ENCODE data around the gene EOLA2. TPM values are rescaled to one million over a fixed set of nuclear protein-coding genes. Genes with fewer than 3 reads are reported as not detected.

Gene EOLA2
- total and polyA plus RNA-seq, 2 donors (not counting 1 experiment from before 2014, with no cell fraction given) = 42.0 to 63.2 TPM

GRCh38 chrX:149908727-149909126 lies 29.6 kb downstream of the EOLA2 start:
- H3K27me3 Mint-ChIP-seq = no peaks in the 10 kb centered on the region
- no peaks in the 10 kb centered on the region for H3K79me2 ChIP-seq (ENCODE audit: control insufficient read depth, insufficient read depth, low read length)
- H3K4me3 Mint-ChIP-seq = no peak overlapping the region
- no peak overlapping the region for H3K27ac Mint-ChIP-seq
- H3K27me3 ChIP-seq (replicated peaks in 1 of 4; ENCODE audit: control extremely low read depth in 1 of 4, control insufficient read depth in 3 of 4, insufficient read depth in 4 of 4, low read length in 3 of 4) = no peaks in the 10 kb centered on the region
- no peaks in the 10 kb centered on the region for H3K9me3 Mint-ChIP-seq (ENCODE audit: insufficient read depth)
- no peak overlapping the region for H2AFZ ChIP-seq (ENCODE audit: insufficient read depth, low read depth, low read length, poor library complexity, severe bottlenecking)
- H3K27ac ChIP-seq (ENCODE audit: low read length in 2 of 2) = no peak overlapping the region
- peaks cover 5% of the 10 kb centered on the region for H3K4me1 Mint-ChIP-seq
- H3K4me3 ChIP-seq (ENCODE audit: control extremely low read depth in 1 of 5, extremely low read depth in 1 of 5, insufficient read depth in 1 of 5, low read depth in 2 of 5, low read length in 4 of 5) = no peak overlapping the region
- DNase-seq = no peak
- ChIA-PET POLR2A (no interaction called here), CTCF (no interaction called here)
- H3K36me3 ChIP-seq (replicated peaks in 1 of 2; ENCODE audit: control extremely low read depth in 1 of 2, control insufficient read depth in 1 of 2, extremely low read depth in 1 of 2, insufficient read depth in 2 of 2, low read length in 1 of 2) = no peaks in the 10 kb centered on the region
- intact Hi-C loops (cut with micrococcal nuclease) = no loop called here
- H3K9ac ChIP-seq (ENCODE audit: low read length) = no peak overlapping the region
- H3K4me2 ChIP-seq (replicated peaks; ENCODE audit: low read depth, low read length, poor library complexity, severe bottlenecking) = no peak overlapping the region
- no peaks in the 10 kb centered on the region for H3K4me1 ChIP-seq (ENCODE audit: control insufficient read depth in 2 of 2, insufficient read depth in 2 of 2, low read length in 2 of 2)
- ATAC-seq (ENCODE audit: low read depth) = no peak
- H3K9me3 ChIP-seq (ENCODE audit: control extremely low read depth in 1 of 3, control insufficient read depth in 2 of 3, insufficient read depth in 1 of 3, low read length in 2 of 3) = no peaks in the 10 kb centered on the region
- no peaks in the 10 kb centered on the region for H4K20me1 ChIP-seq (ENCODE audit: control insufficient read depth, insufficient read depth, low read length, poor library complexity, severe bottlenecking)
- TF ChIP-seq CTCF (IDR thresholded peaks at IDR 0.05) = no peak
- no peak for TF ChIP-seq EZH2 (IDR thresholded peaks at IDR 0.05; ENCODE audit: borderline replicate concordance, insufficient read depth, low read depth, low read length, poor library complexity, severe bottlenecking)

- intact Hi-C loops (cut with micrococcal nuclease) = no loop called here
- H2AFZ ChIP-seq (ENCODE audit: insufficient read depth, low read depth, low read length, poor library complexity, severe bottlenecking) = no peak overlapping the region
- H3K79me2 ChIP-seq (ENCODE audit: control insufficient read depth, insufficient read depth, low read length) = no peaks in the 10 kb centered on the region
- H4K20me1 ChIP-seq (ENCODE audit: control insufficient read depth, insufficient read depth, low read length, poor library complexity, severe bottlenecking) = no peaks in the 10 kb centered on the region
- ChIA-PET POLR2A (no interaction called here), CTCF (no interaction called here)
- Mint-ChIP-seq H3K4me1 (peaks cover 5% of the 10 kb centered on the region), H3K4me3 (no peak overlapping the region), H3K27me3 (no peaks in the 10 kb centered on the region), H3K9me3 (ENCODE audit: insufficient read depth) (no peaks in the 10 kb centered on the region), H3K27ac (no peak overlapping the region)
- H3K9me3 ChIP-seq (ENCODE audit: control extremely low read depth in 1 of 3, control insufficient read depth in 2 of 3, insufficient read depth in 1 of 3, low read length in 2 of 3) = no peaks in the 10 kb centered on the region
- no peak overlapping the region for H3K9ac ChIP-seq (ENCODE audit: low read length)
- no peak overlapping the region for H3K4me3 ChIP-seq (ENCODE audit: control extremely low read depth in 1 of 5, extremely low read depth in 1 of 5, insufficient read depth in 1 of 5, low read depth in 2 of 5, low read length in 4 of 5)
- ATAC-seq (ENCODE audit: low read depth) (no peak), DNase-seq (no peak)
- no peak overlapping the region for H3K27ac ChIP-seq (ENCODE audit: low read length in 2 of 2)
- WGBS (ENCODE audit: insufficient coverage) = no CpG with 5 or more reads among the region's 3 CpGs
- H3K4me2 ChIP-seq (replicated peaks; ENCODE audit: low read depth, low read length, poor library complexity, severe bottlenecking) = no peak overlapping the region
- no peaks in the 10 kb centered on the region for H3K27me3 ChIP-seq (replicated peaks in 1 of 4; ENCODE audit: control extremely low read depth in 1 of 4, control insufficient read depth in 3 of 4, insufficient read depth in 4 of 4, low read length in 3 of 4)
- no peaks in the 10 kb centered on the region for H3K36me3 ChIP-seq (replicated peaks in 1 of 2; ENCODE audit: control extremely low read depth in 1 of 2, control insufficient read depth in 1 of 2, extremely low read depth in 1 of 2, insufficient read depth in 2 of 2, low read length in 1 of 2)
- TF ChIP-seq CTCF (IDR thresholded peaks at IDR 0.05) (no peak), EZH2 (IDR thresholded peaks at IDR 0.05; ENCODE audit: borderline replicate concordance, insufficient read depth, low read depth, low read length, poor library complexity, severe bottlenecking) (no peak)
- no peaks in the 10 kb centered on the region for H3K4me1 ChIP-seq (ENCODE audit: control insufficient read depth in 2 of 2, insufficient read depth in 2 of 2, low read length in 2 of 2)
These were observed 30.0 kb downstream of the EOLA2 start for GRCh38 chrX:149908308-149908707.
